ENCODE results near the gene PRDX2. TPM values are rescaled to one million over a fixed set of nuclear protein-coding genes. Genes with fewer than 3 reads are reported as not detected.
A peak's percentile ranks its signal among the peaks of the same experiment; 100 is the strongest.

PRDX2 gene
- total and polyA plus RNA-seq, 2 donors (not counting 3 experiments of a cell fraction or from before 2014, with no cell fraction given): 247 to 492 TPM

GRCh38 chr19:12796146-12797071 is 5.2 kb downstream of the PRDX2 start:
- Histone ChIP-seq H3K4me2 (ENCODE audit: insufficient read depth, low read length) (no peak overlapping the region), H3K9me1 (replicated peaks; ENCODE audit: control insufficient read depth, extremely low read depth, insufficient read depth, low read length) (no peaks in the 10 kb centered on the region), H3K9ac (replicated peaks; ENCODE audit: extremely low read depth, insufficient read depth, low read length) (no peak overlapping the region), H3K9me3 (replicated peaks; ENCODE audit: control insufficient read depth, insufficient read depth, low read length) (no peaks in the 10 kb centered on the region), H3K4me3 (replicated peaks in 1 of 3; ENCODE audit: insufficient read depth in 1 of 3, low read depth in 1 of 3, low read length in 3 of 3) (no peak overlapping the region), H3K27me3 (ENCODE audit: control insufficient read depth in 2 of 2, insufficient read depth in 2 of 2, low read length in 2 of 2) (no peaks in the 10 kb centered on the region), H3K79me2 (ENCODE audit: control insufficient read depth, insufficient read depth, low read length) (peaks cover 27% of the 10 kb centered on the region), H2AFZ (ENCODE audit: low read depth, low read length) (no peak overlapping the region), H3K27ac (ENCODE audit: insufficient read depth, low read depth, low read length) (no peak overlapping the region), H3K4me1 (ENCODE audit: control insufficient read depth, extremely low read depth, insufficient read depth, low read length) (peaks cover 18% of the 10 kb centered on the region), H3K36me3 (ENCODE audit: control insufficient read depth in 2 of 2, extremely low read depth in 1 of 2, insufficient read depth in 2 of 2, low read length in 2 of 2) (peaks cover 0 to 12% of the 10 kb centered on the region in 2 experiments), H4K20me1 (replicated peaks; ENCODE audit: control insufficient read depth, extremely low read depth, insufficient read depth, low read length) (no peaks in the 10 kb centered on the region)
- TF ChIP-seq MYC (IDR thresholded peaks at IDR 0.05; ENCODE audit: low read depth, low read length): no peak
- no peak for TF ChIP-seq POLR2A (IDR thresholded peaks at IDR 0.05; ENCODE audit: low read depth, low read length)
- no peak for TF ChIP-seq GATA2 (IDR thresholded peaks at IDR 0.05; ENCODE audit: insufficient read depth, insufficient read length, low read depth, low read length)
- TF ChIP-seq, protein P1, sequence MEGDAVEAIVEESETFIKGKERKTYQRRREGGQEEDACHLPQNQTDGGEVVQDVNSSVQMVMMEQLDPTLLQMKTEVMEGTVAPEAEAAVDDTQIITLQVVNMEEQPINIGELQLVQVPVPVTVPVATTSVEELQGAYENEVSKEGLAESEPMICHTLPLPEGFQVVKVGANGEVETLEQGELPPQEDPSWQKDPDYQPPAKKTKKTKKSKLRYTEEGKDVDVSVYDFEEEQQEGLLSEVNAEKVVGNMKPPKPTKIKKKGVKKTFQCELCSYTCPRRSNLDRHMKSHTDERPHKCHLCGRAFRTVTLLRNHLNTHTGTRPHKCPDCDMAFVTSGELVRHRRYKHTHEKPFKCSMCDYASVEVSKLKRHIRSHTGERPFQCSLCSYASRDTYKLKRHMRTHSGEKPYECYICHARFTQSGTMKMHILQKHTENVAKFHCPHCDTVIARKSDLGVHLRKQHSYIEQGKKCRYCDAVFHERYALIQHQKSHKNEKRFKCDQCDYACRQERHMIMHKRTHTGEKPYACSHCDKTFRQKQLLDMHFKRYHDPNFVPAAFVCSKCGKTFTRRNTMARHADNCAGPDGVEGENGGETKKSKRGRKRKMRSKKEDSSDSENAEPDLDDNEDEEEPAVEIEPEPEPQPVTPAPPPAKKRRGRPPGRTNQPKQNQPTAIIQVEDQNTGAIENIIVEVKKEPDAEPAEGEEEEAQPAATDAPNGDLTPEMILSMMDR (IDR thresholded peaks at IDR 0.05; ENCODE audit: extremely low read depth in 1 of 2, insufficient read depth in 1 of 2, low read depth in 1 of 2, low read length in 2 of 2): peak; percentile 89 to 90
- FAIRE-seq (peak; percentile 97), DNase-seq (ENCODE audit: low read depth, low spot score) (peak; percentile 80)
- CTCF ChIA-PET: interaction anchor here (0.6 to 13.8 kb wide), 13 partner anchors 9 to 165 kb away, joined by 3 to 524 read pairs (median 5); partner anchors contain the start of gene HOOK2
- dilution Hi-C loops (cut with MboI; ENCODE audit: extremely low pct_ligation_motif_present, low sequenced_read_pairs): no loop called here
- BruUV-seq (replicated peaks): no TSS peak
- POLR2A ChIA-PET: interaction anchor here (1.0 to 1.1 kb wide), 3 partner anchors 19 to 31 kb away, joined by 3 to 7 read pairs (median 4); no protein-coding TSS in a partner anchor
- intact Hi-C loops (cut with micrococcal nuclease): loop anchor here (1.0 to 2.0 kb wide), 6 partner anchors 19 to 116 kb away; partner anchors contain the start of gene DHPS

Measured in endothelial cell of umbilical vein (primary cell).